OCI-LY1 (cell line): Measurements from ENCODE around the gene H1-8.

Experiments
- EZH2 ChIP-seq: fragments of 200-600 bp; sonication (generic), shearing (Covaris generic); IDR thresholded peaks from 2 replicates; pipeline ENCODE4 v1.8.0; 2017; ENCODE audit warnings: borderline replicate concordance, mixed run types, mild to moderate bottlenecking, antibody characterized with exemption, low read length, moderate library complexity, mixed read lengths
- TF ChIP-seq, protein P1 (sequence below): fragments of 200-600 bp; sonication (generic), shearing (Covaris generic); IDR thresholded peaks from 2 replicates; pipeline ENCODE4 v1.5.1; 2017; ENCODE audit warnings: mild to moderate bottlenecking, antibody characterized with exemption, low read length, moderate library complexity, mixed read lengths

DNA sequence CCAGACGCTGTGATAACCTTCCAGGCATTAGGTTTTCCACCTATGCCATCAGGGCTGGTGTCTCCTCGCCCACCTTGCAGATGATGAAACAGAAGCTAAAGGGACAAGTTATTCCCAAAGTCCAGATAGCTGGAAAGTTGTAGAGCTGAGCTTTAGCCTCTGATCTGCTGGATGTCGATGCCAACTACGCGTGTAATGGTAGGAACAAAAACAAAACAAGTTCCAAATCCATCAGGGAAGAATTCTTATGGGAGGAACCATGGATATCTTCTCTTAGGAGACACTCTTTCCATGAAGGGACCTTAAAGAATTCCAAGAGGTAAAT, 42.7 kb upstream of the H1-8 start:
- TF ChIP-seq, protein P1, sequence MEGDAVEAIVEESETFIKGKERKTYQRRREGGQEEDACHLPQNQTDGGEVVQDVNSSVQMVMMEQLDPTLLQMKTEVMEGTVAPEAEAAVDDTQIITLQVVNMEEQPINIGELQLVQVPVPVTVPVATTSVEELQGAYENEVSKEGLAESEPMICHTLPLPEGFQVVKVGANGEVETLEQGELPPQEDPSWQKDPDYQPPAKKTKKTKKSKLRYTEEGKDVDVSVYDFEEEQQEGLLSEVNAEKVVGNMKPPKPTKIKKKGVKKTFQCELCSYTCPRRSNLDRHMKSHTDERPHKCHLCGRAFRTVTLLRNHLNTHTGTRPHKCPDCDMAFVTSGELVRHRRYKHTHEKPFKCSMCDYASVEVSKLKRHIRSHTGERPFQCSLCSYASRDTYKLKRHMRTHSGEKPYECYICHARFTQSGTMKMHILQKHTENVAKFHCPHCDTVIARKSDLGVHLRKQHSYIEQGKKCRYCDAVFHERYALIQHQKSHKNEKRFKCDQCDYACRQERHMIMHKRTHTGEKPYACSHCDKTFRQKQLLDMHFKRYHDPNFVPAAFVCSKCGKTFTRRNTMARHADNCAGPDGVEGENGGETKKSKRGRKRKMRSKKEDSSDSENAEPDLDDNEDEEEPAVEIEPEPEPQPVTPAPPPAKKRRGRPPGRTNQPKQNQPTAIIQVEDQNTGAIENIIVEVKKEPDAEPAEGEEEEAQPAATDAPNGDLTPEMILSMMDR, result no peak
- TF ChIP-seq EZH2, result no peak
